Measurements from ENCODE around the gene ZNF2.

- TF ChIP-seq, protein P1, sequence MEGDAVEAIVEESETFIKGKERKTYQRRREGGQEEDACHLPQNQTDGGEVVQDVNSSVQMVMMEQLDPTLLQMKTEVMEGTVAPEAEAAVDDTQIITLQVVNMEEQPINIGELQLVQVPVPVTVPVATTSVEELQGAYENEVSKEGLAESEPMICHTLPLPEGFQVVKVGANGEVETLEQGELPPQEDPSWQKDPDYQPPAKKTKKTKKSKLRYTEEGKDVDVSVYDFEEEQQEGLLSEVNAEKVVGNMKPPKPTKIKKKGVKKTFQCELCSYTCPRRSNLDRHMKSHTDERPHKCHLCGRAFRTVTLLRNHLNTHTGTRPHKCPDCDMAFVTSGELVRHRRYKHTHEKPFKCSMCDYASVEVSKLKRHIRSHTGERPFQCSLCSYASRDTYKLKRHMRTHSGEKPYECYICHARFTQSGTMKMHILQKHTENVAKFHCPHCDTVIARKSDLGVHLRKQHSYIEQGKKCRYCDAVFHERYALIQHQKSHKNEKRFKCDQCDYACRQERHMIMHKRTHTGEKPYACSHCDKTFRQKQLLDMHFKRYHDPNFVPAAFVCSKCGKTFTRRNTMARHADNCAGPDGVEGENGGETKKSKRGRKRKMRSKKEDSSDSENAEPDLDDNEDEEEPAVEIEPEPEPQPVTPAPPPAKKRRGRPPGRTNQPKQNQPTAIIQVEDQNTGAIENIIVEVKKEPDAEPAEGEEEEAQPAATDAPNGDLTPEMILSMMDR (IDR thresholded peaks at IDR 0.05; ENCODE audit: borderline replicate concordance, extremely low read depth, low read length, poor library complexity, severe bottlenecking) = no peak
- no peak for TF ChIP-seq EZH2 (IDR thresholded peaks at IDR 0.05; ENCODE audit: borderline replicate concordance, low read depth, low read length, severe bottlenecking)
Observed at GRCh38 chr2:95220449-95220848, 54.8 kb downstream of the ZNF2 start.
